GM21367 (cell line): Measurements from ENCODE around the gene SP2.

Source experiments
- ATAC-seq: cut with Tn5 transposase; IDR thresholded peaks from one replicate; pipeline ENCODE4 v1.9.1; 2021; ENCODE audit not compliant: unreplicated experiment

SP2 gene

GRCh38 chr17:47948706-47949196 is 52.7 kb downstream of the SP2 start:
- no peak for ATAC-seq

- ATAC-seq = peak; percentile 51
Measured at GRCh38 chr17:47949197-47949759, 53.2 kb downstream of the SP2 start.

- ATAC-seq = peak; percentile 27
Measured at GRCh38 chr17:47949946-47950345, 53.9 kb downstream of the SP2 start.

DNA sequence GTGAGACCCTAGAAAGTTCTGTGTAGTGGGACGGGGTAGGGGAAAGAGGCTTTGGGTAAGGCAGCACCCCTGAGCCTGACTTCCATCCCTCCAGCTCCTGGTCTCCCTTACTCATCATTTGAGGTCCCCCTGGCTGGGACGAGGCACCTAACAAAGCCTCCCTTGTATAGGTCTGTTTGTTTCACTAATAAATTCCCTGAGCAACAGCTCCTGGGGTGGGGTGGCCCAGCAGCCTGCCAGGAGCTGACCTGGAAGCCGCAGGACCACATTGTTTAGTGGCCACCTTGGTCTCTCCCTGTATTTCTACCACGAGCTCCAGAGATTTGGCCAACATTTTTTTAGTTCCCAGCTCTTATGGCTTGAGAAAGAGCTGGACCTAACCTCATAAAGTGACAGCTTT is 54.4 kb downstream of the SP2 start:
- ATAC-seq = no peak

DNA sequence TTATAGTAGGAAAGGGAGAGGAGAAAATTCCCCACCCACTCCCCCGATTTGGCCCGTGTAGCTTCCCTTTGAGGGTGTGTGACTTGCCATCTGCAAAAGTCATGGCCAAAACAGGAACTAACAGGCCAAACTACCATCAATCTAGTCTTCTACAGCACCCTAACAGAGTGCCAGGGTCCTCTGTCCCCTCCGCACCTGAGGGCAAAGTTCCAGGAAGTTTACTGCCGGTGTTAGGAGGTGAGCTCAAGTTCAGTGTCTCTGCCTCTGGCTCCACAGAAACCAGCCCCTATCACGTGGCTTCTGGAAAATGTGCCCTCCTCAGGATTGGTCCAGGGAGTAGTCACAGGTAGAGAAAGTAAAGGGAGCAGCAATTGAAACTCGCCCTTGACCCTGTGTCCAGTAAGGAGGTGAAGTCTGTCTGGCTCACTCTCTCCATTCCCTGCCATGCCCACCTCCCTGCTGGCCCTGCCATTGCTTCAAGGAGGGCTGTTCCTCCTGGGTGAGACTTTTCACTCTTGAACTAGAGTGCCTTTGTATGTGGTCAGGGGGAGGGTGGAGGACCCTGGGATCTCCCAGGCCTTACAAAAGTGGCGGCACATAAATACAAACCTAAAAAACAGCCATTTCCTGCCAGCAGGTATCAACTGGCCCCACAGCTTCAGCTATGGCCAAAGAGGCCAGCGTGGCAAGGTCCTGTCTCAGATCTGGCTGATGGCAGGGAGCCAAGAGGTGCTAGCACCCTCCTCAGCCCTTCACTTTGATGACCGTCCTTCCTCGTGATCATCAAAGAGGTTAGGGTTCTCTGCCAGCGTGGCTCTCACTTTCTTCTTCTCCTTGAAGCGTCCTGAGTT is 56.4 kb downstream of the SP2 start:
- ATAC-seq = no peak

DNA sequence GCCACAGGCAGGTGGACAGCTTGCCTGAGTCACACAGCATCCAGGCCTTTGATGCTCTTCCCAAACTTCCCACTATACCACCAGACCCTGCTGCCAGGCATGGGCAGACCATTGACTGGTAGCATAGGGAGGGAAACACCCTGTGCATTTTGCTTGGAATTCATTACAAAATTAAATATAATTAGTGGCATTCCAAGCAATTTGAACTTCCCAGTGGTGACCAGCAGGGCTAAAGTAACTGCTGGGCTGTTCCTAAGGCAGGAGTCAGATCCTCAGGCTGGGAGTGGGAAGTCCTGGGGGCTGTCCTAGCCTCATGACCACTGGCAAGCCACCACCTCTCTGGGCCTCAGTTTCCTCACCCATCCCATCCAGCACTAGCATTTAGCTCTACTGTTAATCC is 57.9 kb downstream of the SP2 start:
- no peak for ATAC-seq

DNA sequence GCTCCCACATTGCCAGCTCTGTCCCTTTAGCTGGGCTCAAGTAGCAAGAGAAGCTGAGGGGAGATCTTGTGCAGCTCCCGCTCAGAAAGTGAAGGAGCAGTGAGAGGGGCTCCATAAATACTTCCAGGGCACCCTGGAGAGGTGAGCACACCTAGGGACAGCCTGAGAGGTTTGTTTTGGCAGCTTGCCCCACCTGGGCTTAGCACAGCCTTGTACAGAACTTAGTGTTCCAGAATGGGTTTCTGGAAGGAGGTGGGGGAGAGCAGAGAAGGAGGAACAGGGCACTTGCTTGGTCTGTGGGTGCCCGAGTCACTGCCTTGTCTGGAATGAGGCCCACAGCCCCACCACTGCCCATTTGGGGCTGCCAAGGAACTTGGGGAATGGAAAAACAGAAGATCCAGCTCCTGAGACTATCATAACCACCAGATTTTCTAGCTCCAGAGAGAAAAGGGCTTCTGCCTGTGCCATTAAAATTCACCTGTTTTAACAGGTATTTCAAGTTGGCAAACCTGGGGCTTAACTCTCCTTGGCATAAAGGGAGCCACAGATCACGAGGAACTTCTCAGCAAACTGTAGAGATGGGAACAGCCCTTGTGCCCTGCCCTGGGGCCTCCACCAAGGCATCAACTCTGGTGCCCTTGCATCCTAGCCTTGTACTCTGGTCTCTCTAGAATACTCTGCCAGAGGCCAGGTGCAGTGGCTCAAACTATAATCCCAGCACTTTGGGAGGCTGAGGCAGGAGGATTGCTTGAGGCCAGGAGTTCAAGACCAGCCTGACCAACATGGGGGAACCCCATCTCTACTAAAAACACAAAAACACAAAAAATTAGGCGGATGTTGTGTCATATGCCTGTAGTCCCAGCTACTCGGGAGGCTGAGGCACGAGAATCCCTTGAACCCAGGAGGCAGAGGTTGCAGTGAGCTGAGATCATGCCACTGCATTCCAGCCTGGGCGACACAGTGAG is 59.7 kb downstream of the SP2 start:
- ATAC-seq = no peak

DNA sequence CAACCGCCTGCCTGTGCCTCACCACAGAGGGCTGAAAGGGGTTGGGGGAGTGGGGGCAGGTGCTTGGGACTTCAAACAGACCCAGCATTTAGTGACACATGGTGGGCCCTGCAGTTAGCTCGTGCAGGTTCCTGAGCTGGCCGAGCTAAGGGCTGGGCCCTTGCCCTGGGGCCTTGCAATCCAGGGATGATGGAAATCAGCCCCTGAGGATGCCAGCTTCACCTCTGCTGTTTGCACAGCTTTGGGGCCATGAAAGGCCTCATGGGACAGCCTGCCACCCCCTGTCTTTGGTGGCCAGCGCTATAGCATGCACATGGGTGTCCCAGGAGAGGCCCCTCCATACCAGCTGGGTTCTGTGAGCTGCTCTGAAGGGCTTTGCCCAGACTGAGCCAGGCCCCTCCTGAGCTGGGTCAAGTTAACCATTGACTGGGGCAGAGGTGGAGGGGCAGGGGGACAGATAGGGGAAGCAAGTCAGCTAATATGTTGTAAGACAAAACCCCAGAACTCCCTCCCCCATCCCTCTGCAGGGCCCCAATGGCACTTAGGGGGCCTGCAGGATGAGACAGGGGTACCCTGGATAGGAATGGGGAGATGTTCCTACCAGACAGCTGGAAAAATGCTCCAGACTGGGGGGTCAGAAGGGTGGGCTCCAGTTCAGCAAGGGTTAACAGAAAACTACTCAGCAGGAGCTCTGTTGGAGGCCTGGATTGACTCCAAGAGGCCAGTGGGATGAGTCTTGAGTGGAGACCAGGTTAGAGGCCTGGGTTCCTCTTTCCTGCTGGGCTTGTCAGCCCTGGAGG is 61.0 kb downstream of the SP2 start:
- ATAC-seq = no peak

DNA sequence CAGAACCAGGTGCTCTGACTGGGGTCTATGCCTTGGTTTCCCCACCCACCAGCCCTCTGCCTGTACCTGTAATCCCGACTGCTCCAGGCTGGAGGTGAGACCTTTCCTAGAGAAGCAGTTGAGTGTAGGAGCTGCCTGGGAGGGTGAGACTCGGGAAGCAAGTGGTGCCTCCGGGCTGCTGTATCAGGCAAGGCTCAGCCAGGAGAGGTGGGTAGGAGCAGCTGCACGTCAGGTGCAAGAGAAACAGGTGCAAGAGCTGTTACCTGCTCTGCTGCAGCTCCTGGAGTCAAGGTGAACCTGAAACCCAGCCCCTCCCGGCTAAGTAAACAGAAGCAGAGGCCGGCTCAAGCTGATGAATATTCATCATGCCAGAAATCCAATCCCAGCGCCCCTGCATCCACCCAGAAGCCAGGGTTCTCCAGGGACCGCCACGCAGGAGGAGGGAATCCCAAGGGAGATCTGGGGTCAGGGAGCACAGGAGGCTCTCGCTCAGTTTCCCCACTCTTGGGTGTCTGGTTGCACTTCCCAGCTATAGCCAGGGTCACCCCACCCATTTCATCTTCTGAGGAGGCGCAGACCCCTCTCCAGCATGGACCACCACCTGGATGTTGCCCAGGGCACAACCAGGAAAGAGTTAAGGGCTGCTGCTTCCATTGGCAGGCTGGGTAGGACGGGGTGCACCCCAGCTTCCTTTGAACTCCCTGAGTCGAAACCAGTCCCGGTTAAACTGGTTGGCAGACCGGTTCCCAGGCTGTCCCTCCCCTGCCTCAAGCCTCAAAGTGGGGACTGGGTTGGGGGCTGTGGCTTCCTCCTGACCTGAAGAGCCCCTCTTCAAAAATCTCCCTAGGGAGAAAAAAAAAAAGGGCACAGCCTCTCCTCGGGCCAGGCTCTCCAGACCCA is 61.8 kb downstream of the SP2 start, which contains the start of gene PRR15L:
PRR15L (minus strand) TSS at position 293 of the 900 bp plus-strand sequence. CDS start 4,649 bp downstream, outside the sequence.
- no peak for ATAC-seq

- ATAC-seq = no peak
Measured at GRCh38 chr17:47959825-47960655, 64.0 kb downstream of the SP2 start.

DNA sequence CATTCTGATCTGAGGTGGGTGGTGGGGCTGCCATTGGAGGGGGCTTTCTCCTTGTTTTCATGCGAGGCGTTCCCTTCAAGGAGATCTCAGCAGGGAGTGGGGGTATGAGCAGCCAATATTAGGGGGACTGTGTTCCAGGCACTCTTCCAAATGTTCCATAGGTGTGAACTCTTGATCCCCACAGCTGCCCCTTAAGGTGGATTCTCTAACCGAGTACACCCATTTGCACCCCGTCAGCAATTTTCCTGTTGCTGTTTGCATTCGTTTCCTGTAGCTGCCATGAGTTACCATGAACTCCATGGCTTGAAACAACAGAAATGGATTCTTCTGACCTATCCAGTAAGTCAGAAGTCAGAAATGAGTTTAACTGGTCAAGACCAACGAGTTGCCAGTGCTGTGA is 65.4 kb downstream of the SP2 start:
- ATAC-seq = no peak

DNA sequence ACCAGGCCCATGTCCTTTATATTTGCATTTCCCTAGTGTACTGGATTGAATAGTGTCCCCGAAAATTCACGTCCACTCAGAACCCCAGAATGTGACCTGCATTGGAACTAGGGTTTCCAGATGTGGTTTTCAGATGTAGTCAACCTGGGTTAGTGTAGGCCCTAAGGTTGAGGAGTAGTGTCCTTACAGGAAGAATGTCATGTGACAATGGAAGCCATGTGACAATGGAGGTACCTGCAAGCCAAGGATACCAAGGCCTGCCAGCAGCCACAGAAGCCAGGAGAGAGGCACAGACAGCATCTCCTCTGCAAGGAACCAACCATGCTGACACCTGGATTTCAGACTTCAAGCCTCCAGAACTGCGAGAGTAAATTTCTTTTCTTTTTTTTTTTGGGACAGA is 66.9 kb downstream of the SP2 start:
- ATAC-seq = no peak

DNA sequence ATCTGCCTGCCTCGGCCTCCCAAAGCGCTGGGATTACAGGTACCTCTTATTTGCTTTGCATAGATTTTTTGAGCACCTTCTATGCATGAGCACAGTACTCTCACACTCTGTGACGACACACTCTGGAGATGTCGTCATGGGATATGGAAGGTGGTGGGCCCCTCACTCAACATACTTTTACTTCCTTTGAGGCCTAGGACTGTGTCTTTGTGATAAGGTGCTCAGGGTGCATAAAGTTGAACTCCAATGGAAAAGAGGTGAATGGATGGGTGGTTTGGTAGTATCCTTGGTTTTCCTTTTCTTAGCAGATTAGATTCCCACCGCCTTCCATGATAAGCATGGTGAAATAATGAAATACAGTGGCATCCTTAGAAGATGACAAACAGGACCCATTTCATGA is 68.8 kb downstream of the SP2 start:
- no peak for ATAC-seq

GRCh38 chr17:47966079-47966519 is 70.1 kb downstream of the SP2 start:
- ATAC-seq = no peak

GRCh38 chr17:47967607-47968252 is 71.7 kb downstream of the SP2 start:
- ATAC-seq = no peak

DNA sequence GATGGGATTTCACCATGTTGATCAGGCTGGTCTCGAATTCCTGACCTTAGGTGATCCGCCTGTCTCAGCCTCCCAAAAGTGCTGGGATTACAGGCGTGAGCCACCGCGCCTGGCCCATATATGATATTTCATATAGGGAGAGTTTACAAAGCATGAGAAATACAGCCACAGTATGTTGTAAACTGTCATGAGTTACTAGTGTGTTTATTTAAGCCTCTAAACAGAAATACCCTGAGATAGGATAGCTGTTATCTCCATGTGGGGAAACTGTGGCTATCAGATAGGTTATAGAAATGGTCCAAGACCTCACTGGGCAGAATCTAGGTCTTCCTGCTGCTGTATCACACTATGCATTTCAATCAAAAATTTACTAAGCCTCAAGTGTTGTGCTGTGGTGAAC is 72.8 kb downstream of the SP2 start:
- ATAC-seq = no peak

- no peak for ATAC-seq
Measured at GRCh38 chr17:47969930-47970724, 74.1 kb downstream of the SP2 start.
